Measurements from ENCODE around the gene NHS.
"Not testable (repeated sequence)": the region's sequence is repeated elsewhere in the genome, so short reads cannot be mapped to it uniquely, and the experiment has no call there.

The NHS gene

DNA sequence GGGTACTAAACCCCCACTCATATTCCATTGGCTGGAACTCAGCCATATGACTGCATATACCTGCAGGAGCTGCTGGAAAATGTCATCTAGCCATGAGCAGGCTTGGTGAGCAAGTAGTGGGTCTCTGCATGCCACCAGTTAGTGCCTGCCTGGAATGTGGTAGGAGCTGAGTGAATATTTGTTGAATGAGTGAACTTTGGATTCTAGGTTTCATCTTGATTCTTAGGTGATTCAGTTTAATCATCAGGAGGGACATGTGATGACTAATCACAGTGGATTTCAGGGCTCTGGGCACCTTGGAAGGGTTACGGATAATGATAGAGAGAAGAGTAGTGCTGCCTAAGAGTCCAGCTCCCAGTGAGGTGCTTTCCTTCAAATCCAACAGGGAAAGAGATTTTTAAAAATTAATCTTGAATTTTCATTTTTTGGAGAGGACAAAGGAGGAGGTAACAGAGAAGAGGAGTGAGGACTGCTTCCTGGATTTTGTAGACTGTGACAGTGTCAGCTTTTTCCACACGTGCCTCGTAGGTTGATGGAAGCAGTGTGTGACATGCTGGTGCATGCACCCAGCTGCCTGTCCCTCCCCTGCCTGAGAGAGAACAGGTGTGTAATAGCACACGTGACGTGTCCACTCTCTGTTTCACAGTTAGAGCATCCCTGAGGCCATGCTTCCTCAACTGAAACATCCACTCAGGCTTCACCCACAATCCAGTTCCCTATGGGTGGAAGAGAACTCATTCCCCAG lies 30.4 kb downstream of the NHS start:
- no peak for DNase-seq (ENCODE audit: low read depth)

DNA sequence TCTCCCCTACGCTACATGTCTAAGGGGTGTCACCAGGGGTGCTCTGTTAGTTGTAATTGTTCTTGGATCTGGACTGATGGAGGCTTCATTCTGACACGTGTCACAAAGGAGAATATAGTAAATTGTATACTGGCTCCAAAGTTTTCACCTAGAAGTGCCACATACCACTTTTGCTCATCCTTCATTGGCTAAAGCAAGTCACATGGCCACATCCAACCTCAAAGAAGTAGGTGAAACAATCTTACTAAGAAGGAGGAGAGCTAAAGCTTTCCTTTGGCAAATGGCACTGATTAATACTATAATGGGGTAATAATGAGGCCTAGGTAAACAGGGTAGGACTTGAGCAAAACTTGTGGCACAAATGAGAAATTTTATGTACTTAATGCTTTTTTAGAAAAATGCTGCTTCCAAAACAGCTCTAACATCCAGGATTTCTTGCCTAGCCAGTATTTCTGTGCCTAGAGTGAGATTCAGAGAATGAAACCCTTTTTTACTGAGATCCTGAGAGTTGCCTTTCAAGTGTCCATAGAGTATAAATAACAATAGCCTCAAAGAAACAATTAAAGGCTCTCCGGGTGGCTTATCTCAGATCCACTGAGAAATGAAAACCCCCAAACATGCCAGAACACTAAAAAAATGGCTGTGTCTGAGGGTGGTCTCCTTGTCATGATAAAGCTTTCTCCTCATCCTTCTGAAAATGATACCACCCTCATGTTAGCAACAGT lies 34.7 kb downstream of the NHS start:
- DNase-seq (ENCODE audit: low read depth) = no peak

DNA sequence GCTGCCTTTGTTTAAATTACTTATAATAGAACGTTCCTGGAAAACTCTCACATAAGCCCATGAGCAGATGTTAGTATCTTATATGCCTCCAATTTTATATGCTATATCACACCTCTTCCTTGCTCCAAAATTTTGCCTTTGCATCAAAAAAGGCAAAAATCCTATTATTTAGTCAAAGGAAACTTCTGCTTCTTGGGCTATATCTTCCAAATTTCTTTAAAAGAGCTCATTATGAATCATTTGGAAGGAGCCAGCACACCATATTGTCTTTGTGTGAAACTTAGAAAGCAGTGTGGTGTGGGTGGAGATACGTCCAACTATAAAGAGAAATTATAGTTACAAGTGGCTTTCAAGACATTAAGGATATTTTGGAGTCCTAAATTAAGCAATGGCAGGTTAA lies 35.7 kb downstream of the NHS start:
- DNase-seq (ENCODE audit: low read depth) = no peak

- DNase-seq (ENCODE audit: low read depth) = no peak
These were observed 36.2 kb downstream of the NHS start for GRCh38 chrX:17411205-17411604.

DNA sequence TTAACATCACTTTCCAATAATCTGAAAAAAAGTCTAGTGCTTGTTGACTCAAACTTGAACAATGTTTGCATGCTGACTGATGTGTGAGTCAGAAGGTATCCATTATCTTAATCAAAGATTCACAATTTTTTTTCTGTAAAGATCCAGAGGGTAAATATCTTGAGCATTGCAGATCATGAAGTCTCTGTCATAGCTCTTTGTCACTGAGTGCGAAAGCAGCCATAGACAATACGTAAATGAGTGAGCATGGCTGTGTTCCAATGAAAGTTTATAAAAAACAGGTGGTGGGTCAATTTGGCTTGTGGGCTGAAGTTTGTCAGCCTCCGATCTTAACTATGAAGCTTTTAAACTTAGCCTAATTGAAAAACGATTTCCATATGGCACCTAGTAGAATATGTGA lies 37.7 kb downstream of the NHS start:
- DNase-seq (ENCODE audit: low read depth) = no peak

- no peak for DNase-seq (ENCODE audit: low read depth)
These were observed 38.2 kb downstream of the NHS start for GRCh38 chrX:17413228-17413627.

GRCh38 chrX:17414027-17414658 lies 39.1 kb downstream of the NHS start:
- no peak for DNase-seq (ENCODE audit: low read depth)

DNA sequence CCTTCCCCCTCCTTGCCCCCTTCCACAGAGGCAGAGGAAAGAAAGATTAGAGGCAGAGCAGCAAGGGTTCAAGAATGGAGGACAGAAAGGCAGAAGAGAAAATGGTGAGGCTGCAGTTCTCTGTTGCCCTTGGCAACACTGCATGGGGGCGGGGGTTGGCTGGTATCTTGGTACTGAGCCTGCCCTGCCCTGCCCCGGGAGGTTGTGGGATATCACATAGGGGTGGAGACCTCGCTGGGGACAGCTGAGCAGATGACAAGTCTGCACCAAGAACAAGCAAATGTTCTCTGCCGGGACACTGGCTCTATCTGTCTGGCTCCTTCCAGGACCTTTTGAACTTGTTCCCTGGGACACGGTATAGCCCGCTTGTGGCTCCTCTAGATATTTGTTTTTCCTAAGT lies 39.8 kb downstream of the NHS start:
- DNase-seq (ENCODE audit: low read depth) = no peak

- no peak for DNase-seq (ENCODE audit: low read depth)
These were observed 40.3 kb downstream of the NHS start for GRCh38 chrX:17415242-17415810.

- no peak for DNase-seq (ENCODE audit: low read depth)
These were observed 42.4 kb downstream of the NHS start for GRCh38 chrX:17417372-17417771.

DNA sequence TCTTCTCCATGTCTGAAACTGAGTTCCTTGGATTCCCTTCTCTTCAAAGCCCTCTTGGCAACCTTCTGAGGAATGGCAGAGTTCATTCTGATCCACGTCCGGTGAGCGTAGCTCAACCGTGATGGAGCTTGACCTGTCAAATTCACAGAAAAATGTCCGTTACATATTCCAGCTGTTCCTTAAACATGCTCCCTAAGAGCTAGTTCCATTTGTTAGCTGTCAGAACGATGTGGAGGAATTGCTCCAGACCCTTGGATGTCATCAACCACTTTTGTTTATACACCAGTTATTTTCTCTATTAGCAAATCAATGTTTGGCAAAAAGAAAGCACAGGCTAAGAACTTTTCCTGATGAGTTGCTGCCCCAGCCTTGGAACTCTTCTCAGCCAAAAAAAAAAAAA lies 50.1 kb downstream of the NHS start:
- no peak for DNase-seq (ENCODE audit: low read depth)

DNA sequence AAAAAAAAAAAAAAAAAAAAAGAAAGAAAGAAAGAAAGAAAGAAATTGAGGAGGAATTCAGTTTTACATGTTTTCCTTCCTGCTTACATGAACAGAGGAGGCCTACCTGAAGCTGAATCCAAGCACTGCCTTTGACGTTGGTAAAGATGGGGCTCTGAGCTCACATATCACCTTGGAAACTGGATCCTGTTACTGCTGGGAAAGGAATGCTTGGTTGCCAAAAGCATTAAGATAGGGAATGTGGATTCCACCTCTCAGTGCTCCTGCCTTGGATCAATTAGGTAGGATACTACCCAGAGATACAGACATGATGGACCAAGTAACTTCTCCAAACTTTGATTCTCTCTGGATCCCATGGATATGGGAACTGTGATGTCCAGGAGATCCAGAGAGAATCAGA lies 50.6 kb downstream of the NHS start:
- DNase-seq (ENCODE audit: low read depth) = no peak

DNA sequence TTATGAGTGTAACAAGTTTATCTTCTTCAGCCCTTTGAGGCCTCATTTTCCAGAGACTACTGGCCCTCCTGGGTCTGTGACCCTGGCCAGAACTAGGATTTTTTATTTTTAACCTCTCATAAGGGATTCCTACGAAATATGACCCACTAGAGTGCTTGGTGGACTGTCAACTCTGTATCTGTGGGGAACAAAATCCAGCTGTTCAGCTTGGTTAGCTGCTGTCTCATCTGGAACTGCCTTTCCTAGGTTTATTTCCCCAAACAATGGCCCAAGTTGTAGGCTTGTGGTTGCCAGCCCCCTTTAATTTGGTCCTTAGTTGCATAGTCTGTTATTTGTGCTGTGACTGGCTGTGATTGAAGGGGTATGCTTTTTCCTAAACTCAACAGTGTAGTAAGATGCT lies 56.2 kb downstream of the NHS start:
- no peak for DNase-seq (ENCODE audit: low read depth)

- DNase-seq (ENCODE audit: low read depth) = no peak
These were observed 57.2 kb downstream of the NHS start for GRCh38 chrX:17432158-17432557.

GRCh38 chrX:17433965-17434364 lies 59.0 kb downstream of the NHS start:
- no peak for DNase-seq (ENCODE audit: low read depth)

- no peak for DNase-seq (ENCODE audit: low read depth)
These were observed 60.5 kb downstream of the NHS start for GRCh38 chrX:17435476-17435875.

- DNase-seq (ENCODE audit: low read depth) = no peak
These were observed 63.2 kb downstream of the NHS start for GRCh38 chrX:17438221-17438620.

DNA sequence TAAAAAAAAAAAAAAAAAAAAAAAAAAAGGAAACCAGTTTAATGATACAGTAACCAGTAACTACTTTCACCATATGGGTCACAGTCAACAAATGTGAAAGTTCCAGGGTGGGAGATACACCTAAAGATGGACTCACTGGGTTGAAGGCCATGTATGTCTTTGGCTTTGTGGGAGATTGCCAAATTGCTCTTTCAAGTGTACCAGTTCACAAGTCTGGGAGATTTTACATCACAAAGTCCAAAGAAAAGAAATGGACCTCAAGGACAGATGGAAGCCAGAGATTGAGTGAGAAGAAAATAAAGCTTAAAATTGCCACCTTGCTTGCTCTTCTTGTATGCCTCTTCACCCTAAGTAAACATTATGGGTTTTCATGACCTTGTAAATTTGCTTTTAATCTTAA lies 65.3 kb downstream of the NHS start:
- no peak for DNase-seq (ENCODE audit: low read depth)

GRCh38 chrX:17440836-17441235 lies 65.8 kb downstream of the NHS start:
- no peak for DNase-seq (ENCODE audit: low read depth)

DNA sequence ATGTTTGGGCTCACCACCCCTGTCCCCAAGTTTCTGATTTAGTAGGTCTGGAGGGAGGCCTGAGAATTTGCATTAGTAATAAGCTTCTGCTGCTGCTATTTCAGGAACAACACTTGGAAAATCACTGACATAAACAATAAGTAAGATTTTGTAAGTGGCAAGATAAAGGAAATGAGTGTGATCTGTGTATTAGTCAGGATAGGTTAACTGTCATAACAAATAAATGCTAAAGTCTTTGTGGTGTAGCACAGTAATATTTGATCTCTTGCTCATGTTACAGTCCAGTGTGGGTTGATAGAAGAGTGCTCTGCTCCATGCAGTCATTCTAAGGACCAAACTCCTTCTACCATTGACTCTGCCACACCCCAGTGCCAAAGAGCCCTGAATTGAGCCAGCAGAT lies 67.0 kb downstream of the NHS start:
- DNase-seq (ENCODE audit: low read depth) = no peak

DNA sequence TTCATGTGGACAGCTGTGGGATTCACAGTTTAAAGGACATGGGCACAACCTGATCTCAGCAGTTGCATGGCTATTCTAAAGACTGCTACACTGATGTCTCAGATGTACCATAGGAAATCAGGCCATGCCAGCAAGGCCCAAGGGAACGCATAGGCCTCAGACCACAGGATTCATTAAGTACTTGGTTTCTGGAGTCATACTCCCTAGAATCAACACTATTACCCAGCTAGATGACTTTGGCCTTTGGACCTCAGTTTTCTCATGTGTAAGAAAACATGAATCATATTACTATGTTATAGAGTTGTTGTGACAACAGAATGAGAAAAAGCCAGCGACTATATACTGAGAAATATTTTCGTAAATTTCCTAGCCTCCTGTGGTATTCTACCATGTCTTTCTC lies 67.9 kb downstream of the NHS start:
- DNase-seq (ENCODE audit: low read depth) = no peak

DNA sequence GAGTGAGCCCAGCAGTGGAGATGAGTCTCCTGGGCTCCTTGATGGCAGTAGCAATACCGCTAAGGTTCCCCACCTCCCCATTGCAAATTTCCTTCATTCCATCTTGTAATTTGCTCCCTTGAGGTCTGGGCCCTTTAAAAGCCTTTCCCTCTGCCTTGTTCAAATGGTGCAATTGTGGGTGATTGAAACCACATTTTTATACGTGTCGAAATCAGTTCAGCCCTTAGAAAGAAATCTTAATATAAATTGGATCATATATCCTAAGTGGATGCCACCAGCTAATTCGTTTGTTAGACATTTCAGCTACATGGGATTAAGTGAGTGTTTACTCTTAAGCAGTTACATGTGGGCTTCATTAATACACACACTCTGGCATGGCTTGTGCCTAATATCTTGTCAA lies 68.6 kb downstream of the NHS start:
- DNase-seq (ENCODE audit: low read depth) = no peak

GRCh38 chrX:17446269-17446668 lies 71.3 kb downstream of the NHS start:
- DNase-seq (ENCODE audit: low read depth) = not testable (repeated sequence)
